BLaER1 (cell line): Measurements from ENCODE around the gene FYN.

Experiments
- H3K27ac ChIP-seq: shearing (Covaris generic); formaldehyde crosslinking; 2 replicates; pipeline ENCODE4 v1.8.1; 2022
- H3K27me3 ChIP-seq: shearing (Covaris generic); formaldehyde crosslinking; 2 replicates; pipeline ENCODE4 v1.8.1; 2022
- H3K36me3 ChIP-seq: shearing (Covaris generic); formaldehyde crosslinking; 2 replicates; pipeline ENCODE4 v1.8.1; 2022
- H3K4me1 ChIP-seq: shearing (Covaris generic); formaldehyde crosslinking; 2 replicates; pipeline ENCODE4 v1.8.1; 2022
- H3K4me2 ChIP-seq: shearing (Covaris generic); formaldehyde crosslinking; 2 replicates; pipeline ENCODE4 v1.8.1; 2022
- H3K4me3 ChIP-seq: shearing (Covaris generic); formaldehyde crosslinking; 2 replicates; pipeline ENCODE4 v1.8.1; 2022
- H3K9ac ChIP-seq: shearing (Covaris generic); formaldehyde crosslinking; 2 replicates; pipeline ENCODE4 v1.8.1; 2022
- H3K9me3 ChIP-seq: shearing (Covaris generic); formaldehyde crosslinking; 2 replicates; pipeline ENCODE4 v1.8.1; 2022
- H4K20me1 ChIP-seq: shearing (Covaris generic); formaldehyde crosslinking; 2 replicates; pipeline ENCODE4 v1.8.1; 2022
- Cebpa-rat ChIP-seq: shearing (Covaris generic); IDR thresholded peaks from 2 replicates; pipeline ENCODE4 v1.8.1; 2022

Gene FYN

GRCh38 chr6:111824608-111825337, 48.5 kb downstream of the FYN start:
- H3K9me3 ChIP-seq: no peaks in the 10 kb centered on the region
- H3K4me1 ChIP-seq: peaks cover 26% of the 10 kb centered on the region
- H3K27me3 ChIP-seq: no peaks in the 10 kb centered on the region
- H3K9ac ChIP-seq: no peak overlapping the region
- no peak overlapping the region for H3K27ac ChIP-seq
- H3K4me2 ChIP-seq: 0 out of 2 replicates have a peak overlapping the region, but pooled peaks have one; percentile 57
- no peak for TF ChIP-seq Cebpa-rat
- H3K36me3 ChIP-seq: peaks cover 27% of the 10 kb centered on the region
- no peak overlapping the region for H3K4me3 ChIP-seq
- peaks cover 37% of the 10 kb centered on the region; the same call in 1 of the 2 replicates for H4K20me1 ChIP-seq

GRCh38 chr6:111823831-111824607, 49.2 kb downstream of the FYN start:
- peak overlapping the region; percentile 57 for H3K4me2 ChIP-seq
- H4K20me1 ChIP-seq: peaks cover 30% of the 10 kb centered on the region; the same call in 1 of the 2 replicates
- H3K27me3 ChIP-seq: no peaks in the 10 kb centered on the region
- H3K36me3 ChIP-seq: peaks cover 21% of the 10 kb centered on the region
- H3K4me1 ChIP-seq: peaks cover 27% of the 10 kb centered on the region
- H3K4me3 ChIP-seq: no peak overlapping the region
- H3K9me3 ChIP-seq: no peaks in the 10 kb centered on the region
- no peak overlapping the region for H3K9ac ChIP-seq
- TF ChIP-seq Cebpa-rat: no peak
- H3K27ac ChIP-seq: no peak overlapping the region

- Histone ChIP-seq H3K9ac (no peak overlapping the region), H3K27ac (0 out of 2 replicates have a peak overlapping the region, but pooled peaks have one; percentile 0), H3K9me3 (no peaks in the 10 kb centered on the region), H3K4me2 (peak overlapping the region; percentile 57), H3K4me3 (no peak overlapping the region), H3K27me3 (no peaks in the 10 kb centered on the region), H4K20me1 (peaks cover 39% of the 10 kb centered on the region), H3K4me1 (peaks cover 35% of the 10 kb centered on the region), H3K36me3 (peaks cover 21% of the 10 kb centered on the region)
- no peak for TF ChIP-seq Cebpa-rat
These were observed 50.2 kb downstream of the FYN start for GRCh38 chr6:111823012-111823411.

GRCh38 chr6:111819458-111819857, 53.8 kb downstream of the FYN start:
- Histone ChIP-seq H3K9me3 (no peaks in the 10 kb centered on the region), H3K27ac (no peak overlapping the region), H3K4me1 (peaks cover 28% of the 10 kb centered on the region), H3K4me2 (no peak overlapping the region), H3K4me3 (no peak overlapping the region), H3K27me3 (no peaks in the 10 kb centered on the region), H3K9ac (no peak overlapping the region), H3K36me3 (peaks cover 29% of the 10 kb centered on the region), H4K20me1 (peaks cover 46% of the 10 kb centered on the region)
- no peak for TF ChIP-seq Cebpa-rat

GRCh38 chr6:111818539-111819226, 54.6 kb downstream of the FYN start:
- Histone ChIP-seq H3K9me3 (no peaks in the 10 kb centered on the region), H3K4me3 (no peak overlapping the region), H3K27ac (no peak overlapping the region), H3K4me2 (peak overlapping the region; percentile 17), H3K9ac (no peak overlapping the region), H3K4me1 (peaks cover 20% of the 10 kb centered on the region), H3K27me3 (no peaks in the 10 kb centered on the region), H4K20me1 (peaks cover 48% of the 10 kb centered on the region), H3K36me3 (peaks cover 35% of the 10 kb centered on the region)
- no peak for TF ChIP-seq Cebpa-rat

GRCh38 chr6:111817451-111818120, 55.7 kb downstream of the FYN start:
- Histone ChIP-seq H3K4me3 (no peak overlapping the region), H3K9me3 (no peaks in the 10 kb centered on the region), H3K27ac (no peak overlapping the region), H3K4me1 (peaks cover 9% of the 10 kb centered on the region), H3K27me3 (no peaks in the 10 kb centered on the region), H3K36me3 (peaks cover 39% of the 10 kb centered on the region), H3K4me2 (no peak overlapping the region), H3K9ac (no peak overlapping the region), H4K20me1 (peaks cover 44% of the 10 kb centered on the region)
- no peak for TF ChIP-seq Cebpa-rat

- H3K4me1 ChIP-seq: peaks cover 5% of the 10 kb centered on the region
- H3K4me3 ChIP-seq: no peak overlapping the region
- no peak for TF ChIP-seq Cebpa-rat
- H3K36me3 ChIP-seq: peaks cover 53% of the 10 kb centered on the region
- H4K20me1 ChIP-seq: peaks cover 54% of the 10 kb centered on the region
- H3K9me3 ChIP-seq: no peaks in the 10 kb centered on the region
- no peak overlapping the region for H3K9ac ChIP-seq
- no peak overlapping the region for H3K4me2 ChIP-seq
- no peaks in the 10 kb centered on the region for H3K27me3 ChIP-seq
- H3K27ac ChIP-seq: no peak overlapping the region
These were observed 59.5 kb downstream of the FYN start for GRCh38 chr6:111813677-111814310.

- H3K4me3 ChIP-seq: no peak overlapping the region
- no peak overlapping the region for H3K4me2 ChIP-seq
- H3K27ac ChIP-seq: no peak overlapping the region
- H3K9ac ChIP-seq: no peak overlapping the region
- H3K36me3 ChIP-seq: peaks cover 51% of the 10 kb centered on the region
- no peak for TF ChIP-seq Cebpa-rat
- H3K27me3 ChIP-seq: no peaks in the 10 kb centered on the region
- peaks cover 52% of the 10 kb centered on the region for H4K20me1 ChIP-seq
- peaks cover 3% of the 10 kb centered on the region for H3K4me1 ChIP-seq
- no peaks in the 10 kb centered on the region for H3K9me3 ChIP-seq
These were observed 60.0 kb downstream of the FYN start for GRCh38 chr6:111813237-111813636.
